GM12892 (cell line): ENCODE data around the gene ZNF580.
A peak's percentile ranks its signal among the peaks of the same experiment; 100 is the strongest.

ENCODE experiments used
- DNase-seq: peaks from one replicate; pipeline ENCODE4 v3.0.0; 2011; ENCODE audit not compliant: insufficient read length
- FAIRE-seq: peaks from 2 replicates; lab custom pipeline; 2011; peaks lifted over from hg19 to GRCh38; lab: Jason Lieb, UNC
- POLR2A ChIP-seq: IDR thresholded peaks from 2 replicates; pipeline ENCODE4 v1.6.1; 2011; ENCODE audit warnings: low read depth, low read length, control low read depth
- POLR2AphosphoS5 ChIP-seq: IDR thresholded peaks from 2 replicates; pipeline ENCODE4 v1.6.1; 2011; ENCODE audit warnings: low read depth, low read length, control low read depth
- TAF1 ChIP-seq: IDR thresholded peaks from 2 replicates; pipeline ENCODE4 v1.6.1; 2011; ENCODE audit warnings: low read depth, mild to moderate bottlenecking, control low read depth, low read length, borderline replicate concordance

ZNF580 gene

GRCh38 chr19:55619286-55619685 lies 21.5 kb upstream of the ZNF580 start:
- no peak for TF ChIP-seq TAF1
- TF ChIP-seq POLR2A = no peak
- TF ChIP-seq POLR2AphosphoS5 = no peak
- DNase-seq (no peak), FAIRE-seq (no peak)

GRCh38 chr19:55620410-55621204 lies 20.2 kb upstream of the ZNF580 start:
- DNase-seq (no peak), FAIRE-seq (no peak)
- TF ChIP-seq TAF1 (no peak), POLR2A (no peak; the same call in 1 of the 2 replicates), POLR2AphosphoS5 (no peak)

GRCh38 chr19:55621205-55621672 lies 19.6 kb upstream of the ZNF580 start:
- FAIRE-seq = no peak
- TF ChIP-seq POLR2A (no peak), TAF1 (no peak), POLR2AphosphoS5 (0 out of 2 replicates have a peak, but pooled peaks have one; percentile 52)
- no peak for DNase-seq

- TF ChIP-seq POLR2A = no peak
- TF ChIP-seq TAF1 = no peak
- TF ChIP-seq POLR2AphosphoS5 = no peak
- no peak for FAIRE-seq
- no peak for DNase-seq
Observed at GRCh38 chr19:55621673-55622231, 19.1 kb upstream of the ZNF580 start.

GRCh38 chr19:55622242-55622969 lies 18.4 kb upstream of the ZNF580 start:
- FAIRE-seq (no peak), DNase-seq (no peak)
- TF ChIP-seq TAF1 = no peak
- no peak for TF ChIP-seq POLR2A
- TF ChIP-seq POLR2AphosphoS5 = no peak

GRCh38 chr19:55623130-55623529 lies 17.7 kb upstream of the ZNF580 start:
- TF ChIP-seq POLR2AphosphoS5 = no peak
- TF ChIP-seq TAF1 = no peak
- no peak for TF ChIP-seq POLR2A
- no peak for DNase-seq
- FAIRE-seq = no peak

- TF ChIP-seq POLR2A = no peak
- TF ChIP-seq POLR2AphosphoS5 = no peak
- TF ChIP-seq TAF1 = no peak
- FAIRE-seq = no peak
- DNase-seq = no peak
Observed at GRCh38 chr19:55623561-55623960, 17.2 kb upstream of the ZNF580 start.

GRCh38 chr19:55624109-55625003 lies 16.4 kb upstream of the ZNF580 start, which contains the start of gene ZNF784:
Gene ZNF784, minus strand, starts transcription at chr19:55624566. Its CDS starts 5 bp downstream, at chr19:55624561.
- FAIRE-seq = peak; percentile 98
- TF ChIP-seq TAF1 (peak; percentile 94), POLR2A (peak; percentile 86), POLR2AphosphoS5 (peak; percentile 53; the same call in 1 of the 2 replicates)
- peak; percentile 87 for DNase-seq

- FAIRE-seq = no peak
- TF ChIP-seq POLR2AphosphoS5 (no peak), TAF1 (no peak), POLR2A (no peak)
- DNase-seq = no peak
Observed at GRCh38 chr19:55625004-55625326, 15.8 kb upstream of the ZNF580 start.

GRCh38 chr19:55626350-55626749 lies 14.5 kb upstream of the ZNF580 start:
- TF ChIP-seq TAF1 (no peak), POLR2A (no peak), POLR2AphosphoS5 (no peak)
- FAIRE-seq (no peak), DNase-seq (no peak)
